GM19025 (cell line): ENCODE measurements around the gene POLDIP3.
"Not testable (repeated sequence)": the region's sequence is repeated elsewhere in the genome, so short reads cannot be mapped to it uniquely, and the experiment has no call there.

Experiments
- ATAC-seq: cut with Tn5 transposase; IDR thresholded peaks from one replicate; pipeline ENCODE4 v1.9.1; 2021; ENCODE audit warnings: mild to moderate bottlenecking, low read depth, moderate library complexity; ENCODE audit not compliant: unreplicated experiment

POLDIP3 gene

GRCh38 chr22:42620084-42620483 is 5.4 kb upstream of the POLDIP3 start:
- no peak for ATAC-seq

GRCh38 chr22:42619261-42620063 is 4.8 kb upstream of the POLDIP3 start:
- ATAC-seq: no peak

- no peak for ATAC-seq
These were observed 2.7 kb upstream of the POLDIP3 start for GRCh38 chr22:42617155-42617983.

- not testable (repeated sequence) for ATAC-seq
These were observed 1.1 kb upstream of the POLDIP3 start for GRCh38 chr22:42615860-42616175.

DNA sequence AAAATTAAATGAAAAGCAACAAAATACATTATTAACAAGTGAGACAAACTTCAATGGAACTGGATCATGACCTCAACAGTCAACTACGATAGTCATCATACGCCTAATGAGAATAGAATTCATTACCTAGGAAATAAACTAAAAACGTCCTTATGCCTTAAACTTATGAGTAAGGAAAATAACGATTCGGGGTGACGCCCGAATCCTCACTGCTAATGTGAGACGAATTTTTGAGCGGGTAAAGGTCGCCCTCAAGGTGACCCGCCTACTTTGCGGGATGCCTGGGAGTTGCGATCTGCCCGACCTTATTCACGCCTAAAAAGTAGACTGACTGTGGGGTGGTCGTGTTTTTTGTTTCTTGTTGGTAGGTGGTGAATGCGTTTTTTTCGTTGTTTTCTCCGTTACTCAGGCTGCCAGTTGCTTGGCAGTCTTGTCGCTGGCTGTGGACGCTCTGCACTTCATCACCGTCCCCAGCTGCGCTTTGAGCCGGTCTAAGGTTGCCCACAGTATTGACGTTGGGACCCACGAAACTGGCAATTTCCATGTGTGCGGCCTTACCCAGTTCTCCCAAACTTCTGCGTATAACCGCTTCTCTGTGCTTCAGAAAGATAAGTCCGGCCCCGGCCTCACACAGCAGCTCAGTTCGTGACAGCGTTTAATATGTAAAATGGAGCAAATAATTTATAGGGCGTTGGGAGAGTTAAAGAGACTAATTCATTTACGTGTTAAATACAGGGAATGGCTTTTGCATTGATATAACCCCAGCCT is 593 bp upstream of the POLDIP3 start:
- peak; percentile 52 for ATAC-seq

GRCh38 chr22:42613872-42614301 is 796 bp downstream of the POLDIP3 start:
- ATAC-seq: no peak

DNA sequence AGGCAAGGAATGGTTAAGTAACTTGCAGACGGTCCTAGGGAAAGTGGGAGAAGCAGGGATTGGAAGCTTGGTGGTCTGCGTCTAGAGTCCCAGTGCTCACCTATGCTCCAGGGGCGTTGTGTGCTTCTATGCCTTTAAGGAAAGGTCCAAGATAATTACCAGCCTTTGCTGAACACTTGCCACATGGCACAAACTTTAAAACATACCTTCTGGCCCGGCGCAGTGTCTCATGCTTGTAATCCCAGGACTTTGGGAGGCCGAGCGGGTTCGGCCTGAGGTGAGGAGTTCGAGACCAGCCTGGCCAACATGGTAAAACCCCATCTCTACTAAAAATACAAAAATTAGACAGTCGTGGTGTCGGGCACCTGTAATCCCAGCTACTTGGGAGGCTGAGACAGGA is 2.3 kb downstream of the POLDIP3 start:
- no peak for ATAC-seq

- ATAC-seq: no peak
These were observed 3.6 kb downstream of the POLDIP3 start for GRCh38 chr22:42611051-42611450.

DNA sequence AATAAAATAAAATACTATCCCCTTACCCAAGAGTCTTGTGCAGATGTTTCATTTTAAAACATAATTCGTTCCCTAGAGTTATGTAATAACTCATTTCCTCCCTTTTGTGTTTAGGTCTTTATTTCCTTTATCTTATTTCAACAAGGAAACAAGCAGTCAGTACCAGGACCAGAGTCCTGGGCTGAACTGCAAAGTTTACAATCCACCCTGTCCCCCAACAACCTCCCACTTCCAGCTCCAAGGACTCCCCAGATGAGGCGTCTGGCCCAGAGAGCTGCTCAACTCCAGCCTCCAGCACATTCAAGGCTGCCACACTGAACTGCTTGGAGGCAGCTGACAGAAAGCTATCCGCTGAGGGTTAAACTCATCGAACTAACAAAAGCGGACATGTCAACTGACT is 4.5 kb downstream of the POLDIP3 start:
- no peak for ATAC-seq

- ATAC-seq: no peak
These were observed 5.8 kb downstream of the POLDIP3 start for GRCh38 chr22:42608823-42609361.

- ATAC-seq: no peak
These were observed 6.4 kb downstream of the POLDIP3 start for GRCh38 chr22:42608136-42608822.

GRCh38 chr22:42607641-42608040 is 7.0 kb downstream of the POLDIP3 start:
- ATAC-seq: not testable (repeated sequence)

DNA sequence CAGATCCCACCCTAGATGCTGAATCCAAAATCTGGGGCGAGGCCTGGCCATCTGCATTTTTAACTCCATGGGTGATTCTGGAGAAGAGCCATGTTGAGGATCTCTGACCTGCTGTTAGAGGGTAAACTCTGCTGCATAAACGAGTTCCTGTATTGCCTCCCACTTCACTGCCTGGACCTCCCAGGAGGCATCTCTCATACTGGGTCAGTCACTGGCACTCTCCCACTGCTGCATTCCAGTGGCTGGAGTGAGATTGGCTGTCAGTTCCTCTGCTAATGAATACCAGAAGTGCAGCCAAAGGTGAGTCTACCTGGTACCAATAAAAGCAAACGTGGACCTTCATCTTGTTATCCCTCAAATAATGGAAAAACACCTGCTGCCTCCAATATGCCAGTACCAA is 10.3 kb downstream of the POLDIP3 start:
- no peak for ATAC-seq

GRCh38 chr22:42603427-42603826 is 11.3 kb downstream of the POLDIP3 start:
- no peak for ATAC-seq

GRCh38 chr22:42602470-42602869 is 12.2 kb downstream of the POLDIP3 start:
- ATAC-seq: no peak

GRCh38 chr22:42601879-42602465 is 12.7 kb downstream of the POLDIP3 start:
- ATAC-seq: no peak

- ATAC-seq: no peak
These were observed 17.7 kb downstream of the POLDIP3 start for GRCh38 chr22:42596863-42597530.

GRCh38 chr22:42596336-42596735 is 18.3 kb downstream of the POLDIP3 start:
- no peak for ATAC-seq

GRCh38 chr22:42595434-42595833 is 19.2 kb downstream of the POLDIP3 start:
- ATAC-seq: no peak
